GOT3 (cell line): ENCODE data around the gene TRPM1.

Experiments
- DNase-seq: peaks from one replicate; lab custom pipeline; 2025; ENCODE audit warnings: mixed read lengths; lab: John Stamatoyannopoulos, UW

The TRPM1 gene

GRCh38 chr15:31083370-31083780 is 18.1 kb downstream of the TRPM1 start:
- DNase-seq = no peak

GRCh38 chr15:31082771-31083369 is 18.7 kb downstream of the TRPM1 start:
- DNase-seq = no peak

- DNase-seq = no peak
Measured at GRCh38 chr15:31081588-31082250, 19.8 kb downstream of the TRPM1 start.

- DNase-seq = no peak
Measured at GRCh38 chr15:31081056-31081455, 20.5 kb downstream of the TRPM1 start.

- no peak for DNase-seq
Measured at GRCh38 chr15:31080591-31081014, 20.9 kb downstream of the TRPM1 start.

- no peak for DNase-seq
Measured at GRCh38 chr15:31079519-31079918, 22.0 kb downstream of the TRPM1 start.

- no peak for DNase-seq
Measured at GRCh38 chr15:31078471-31078870, 23.1 kb downstream of the TRPM1 start.

GRCh38 chr15:31077941-31078340 is 23.6 kb downstream of the TRPM1 start:
- no peak for DNase-seq

GRCh38 chr15:31077181-31077580 is 24.3 kb downstream of the TRPM1 start:
- DNase-seq = no peak

GRCh38 chr15:31074321-31074720 is 27.2 kb downstream of the TRPM1 start:
- DNase-seq = no peak

GRCh38 chr15:31070867-31071266 is 30.7 kb downstream of the TRPM1 start:
- DNase-seq = no peak

- DNase-seq = no peak
Measured at GRCh38 chr15:31069360-31070000, 32.0 kb downstream of the TRPM1 start.

- no peak for DNase-seq
Measured at GRCh38 chr15:31067890-31068603, 33.5 kb downstream of the TRPM1 start.

- DNase-seq = no peak
Measured at GRCh38 chr15:31065824-31066223, 35.7 kb downstream of the TRPM1 start.

- no peak for DNase-seq
Measured at GRCh38 chr15:31062911-31063310, 38.6 kb downstream of the TRPM1 start.

GRCh38 chr15:31062310-31062847 is 39.1 kb downstream of the TRPM1 start:
- no peak for DNase-seq

- no peak for DNase-seq
Measured at GRCh38 chr15:31060429-31061140, 40.9 kb downstream of the TRPM1 start.

- no peak for DNase-seq
Measured at GRCh38 chr15:31058236-31058962, 43.1 kb downstream of the TRPM1 start.

GRCh38 chr15:31051496-31052080 is 49.9 kb downstream of the TRPM1 start:
- DNase-seq = no peak

GRCh38 chr15:31050953-31051352 is 50.6 kb downstream of the TRPM1 start:
- no peak for DNase-seq
